22Rv1 (cell line): ENCODE measurements around the gene ADGRL3.

Experiments used
- ZFX ChIP-seq: fragments of 450-650 bp; IDR thresholded peaks from 2 replicates; pipeline ENCODE4 v1.6.1; 2017; ENCODE audit warnings: antibody characterized with exemption, borderline replicate concordance
- TF ChIP-seq, protein P1 (sequence below): fragments of 450-650 bp; IDR thresholded peaks from 2 replicates; pipeline ENCODE4 v1.5.1; 2017; ENCODE audit warnings: mild to moderate bottlenecking

DNA sequence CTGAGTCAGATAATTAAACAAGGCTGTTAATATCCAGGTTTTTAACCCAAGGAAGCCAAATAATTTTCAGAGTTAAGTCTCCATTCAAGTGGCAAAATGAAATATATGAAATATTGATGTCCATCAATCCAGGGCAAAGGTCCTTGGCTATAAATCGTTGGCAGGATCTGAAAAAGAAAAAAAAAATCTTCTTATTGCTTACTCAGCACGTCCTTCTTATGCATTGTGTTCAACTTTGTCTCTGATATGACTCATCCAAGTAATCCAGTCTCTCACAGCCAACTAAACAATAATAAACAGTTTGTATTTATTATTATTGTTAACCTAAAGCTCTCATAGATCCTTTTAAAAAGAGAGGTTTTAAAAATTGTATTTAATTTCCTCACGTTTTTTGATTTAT is 851.2 kb downstream of the ADGRL3 start:
- TF ChIP-seq, protein P1, sequence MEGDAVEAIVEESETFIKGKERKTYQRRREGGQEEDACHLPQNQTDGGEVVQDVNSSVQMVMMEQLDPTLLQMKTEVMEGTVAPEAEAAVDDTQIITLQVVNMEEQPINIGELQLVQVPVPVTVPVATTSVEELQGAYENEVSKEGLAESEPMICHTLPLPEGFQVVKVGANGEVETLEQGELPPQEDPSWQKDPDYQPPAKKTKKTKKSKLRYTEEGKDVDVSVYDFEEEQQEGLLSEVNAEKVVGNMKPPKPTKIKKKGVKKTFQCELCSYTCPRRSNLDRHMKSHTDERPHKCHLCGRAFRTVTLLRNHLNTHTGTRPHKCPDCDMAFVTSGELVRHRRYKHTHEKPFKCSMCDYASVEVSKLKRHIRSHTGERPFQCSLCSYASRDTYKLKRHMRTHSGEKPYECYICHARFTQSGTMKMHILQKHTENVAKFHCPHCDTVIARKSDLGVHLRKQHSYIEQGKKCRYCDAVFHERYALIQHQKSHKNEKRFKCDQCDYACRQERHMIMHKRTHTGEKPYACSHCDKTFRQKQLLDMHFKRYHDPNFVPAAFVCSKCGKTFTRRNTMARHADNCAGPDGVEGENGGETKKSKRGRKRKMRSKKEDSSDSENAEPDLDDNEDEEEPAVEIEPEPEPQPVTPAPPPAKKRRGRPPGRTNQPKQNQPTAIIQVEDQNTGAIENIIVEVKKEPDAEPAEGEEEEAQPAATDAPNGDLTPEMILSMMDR = no peak
- TF ChIP-seq ZFX = no peak
